HUES6 (cell line): Measurements from ENCODE around the gene STK39.

ENCODE experiments used
- H3K27ac ChIP-seq: 2 replicates; pipeline ENCODE4 v1.7.0; 2013; ENCODE audit warnings: low read depth, mild to moderate bottlenecking, low read length, inconsistent platforms
- H3K27me3 ChIP-seq: 2 replicates; pipeline ENCODE4 v1.6.1; 2013; ENCODE audit warnings: low read length; ENCODE audit not compliant: control insufficient read depth, insufficient read depth
- H3K36me3 ChIP-seq: 2 replicates; pipeline ENCODE4 v1.6.1; 2013; ENCODE audit warnings: low read length; ENCODE audit not compliant: control insufficient read depth, insufficient read depth
- H3K4me1 ChIP-seq: 2 replicates; pipeline ENCODE4 v1.6.1; 2013; ENCODE audit warnings: low read length; ENCODE audit not compliant: control insufficient read depth, insufficient read depth
- H3K4me3 ChIP-seq: 2 replicates; pipeline ENCODE4 v1.5.1; 2013; ENCODE audit warnings: low read depth, low read length
- H3K9ac ChIP-seq: one replicate; pipeline ENCODE4 v1.6.1; 2013; ENCODE audit warnings: mild to moderate bottlenecking, low read length
- H3K9me3 ChIP-seq: 2 replicates; pipeline ENCODE4 v1.6.1; 2013; ENCODE audit warnings: low read depth, low read length; ENCODE audit not compliant: control insufficient read depth, insufficient read depth

STK39 gene

GRCh38 chr2:167964650-167965413, 282.6 kb downstream of the STK39 start:
- H3K27ac ChIP-seq: no peak overlapping the region
- no peak overlapping the region for H3K9ac ChIP-seq
- H3K36me3 ChIP-seq: no peaks in the 10 kb centered on the region
- no peaks in the 10 kb centered on the region for H3K27me3 ChIP-seq
- H3K9me3 ChIP-seq: no peaks in the 10 kb centered on the region
- H3K4me3 ChIP-seq: no peak overlapping the region
- H3K4me1 ChIP-seq: peaks cover 14% of the 10 kb centered on the region

DNA sequence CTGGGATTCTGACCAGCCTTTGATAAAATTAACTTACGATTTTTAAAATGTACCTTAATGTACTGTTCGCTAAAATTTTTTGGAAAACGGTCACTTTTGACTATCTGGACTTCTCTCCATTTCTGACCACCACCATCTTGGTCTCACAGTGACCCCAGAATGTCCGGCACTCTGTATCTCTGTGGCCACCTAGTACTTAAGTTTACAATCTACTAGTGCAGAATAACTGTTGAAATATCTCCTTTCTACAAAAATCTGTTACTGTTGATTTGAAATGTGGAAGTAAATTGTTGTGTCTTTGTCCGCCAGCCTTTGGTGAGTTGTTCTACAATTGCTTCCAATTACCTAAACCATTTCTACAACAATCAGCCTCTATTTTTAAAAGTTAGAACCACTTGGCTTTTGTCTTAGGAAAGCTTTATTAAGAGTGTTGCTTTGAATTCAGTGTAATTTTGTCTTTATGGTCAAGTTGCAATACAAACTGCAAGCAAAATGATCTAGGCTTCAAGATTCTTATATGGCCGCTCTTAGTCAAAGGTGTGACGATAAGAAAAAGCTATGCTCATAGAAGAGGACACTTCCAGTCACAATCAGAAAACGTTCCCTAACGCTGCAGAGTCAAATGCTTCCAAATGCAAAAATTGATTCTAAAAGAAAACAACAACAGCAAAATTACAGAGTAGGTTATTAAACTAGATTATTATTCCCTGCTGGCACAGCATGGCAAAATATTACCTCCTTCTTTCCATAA, 283.3 kb downstream of the STK39 start:
- no peak overlapping the region for H3K9ac ChIP-seq
- H3K27ac ChIP-seq: no peak overlapping the region
- H3K9me3 ChIP-seq: no peaks in the 10 kb centered on the region
- no peak overlapping the region for H3K4me3 ChIP-seq
- no peaks in the 10 kb centered on the region for H3K36me3 ChIP-seq
- H3K27me3 ChIP-seq: no peaks in the 10 kb centered on the region
- H3K4me1 ChIP-seq: peaks cover 14% of the 10 kb centered on the region

DNA sequence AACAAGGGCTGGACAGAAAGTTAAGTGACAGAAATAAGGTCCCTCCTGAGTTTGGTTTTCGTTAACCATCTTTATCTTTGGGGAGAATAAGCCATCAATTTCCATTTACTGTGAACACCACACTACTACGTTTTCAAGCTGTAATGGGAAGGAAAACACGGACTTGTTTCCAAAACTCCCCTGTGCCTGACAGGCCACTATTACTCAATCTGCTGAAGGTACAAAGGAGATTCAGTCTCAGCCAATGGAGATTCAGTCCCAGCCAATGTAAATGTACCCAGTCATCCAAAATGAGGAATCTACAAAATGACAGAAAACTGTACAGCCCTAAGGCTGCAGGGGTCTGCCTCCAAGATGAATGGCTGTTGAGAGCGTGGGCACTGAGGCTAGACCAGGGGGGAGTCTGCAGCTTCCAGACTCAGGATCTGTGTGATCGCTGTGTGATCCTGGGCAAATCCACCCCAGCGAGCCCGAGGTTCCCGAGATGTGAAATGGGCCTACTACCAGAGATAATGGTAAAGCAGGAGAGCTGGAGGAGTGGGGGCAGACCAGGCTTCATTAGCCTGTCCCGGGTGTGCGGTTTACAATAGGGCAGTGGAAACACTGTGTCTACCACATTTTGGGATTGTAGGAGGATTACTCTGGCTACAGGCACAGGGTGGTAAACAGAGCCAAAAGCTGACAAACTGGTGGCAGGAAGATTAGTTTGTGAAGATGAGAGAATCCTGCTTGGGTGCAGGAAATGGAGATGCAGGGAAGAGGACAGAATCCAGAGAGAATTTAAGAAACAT, 284.8 kb downstream of the STK39 start:
- no peaks in the 10 kb centered on the region for H3K36me3 ChIP-seq
- H3K27me3 ChIP-seq: no peaks in the 10 kb centered on the region
- no peak overlapping the region for H3K27ac ChIP-seq
- no peak overlapping the region for H3K9ac ChIP-seq
- H3K4me1 ChIP-seq: peaks cover 14% of the 10 kb centered on the region
- no peaks in the 10 kb centered on the region for H3K9me3 ChIP-seq
- no peak overlapping the region for H3K4me3 ChIP-seq

- Histone ChIP-seq H3K9ac (no peak overlapping the region), H3K9me3 (no peaks in the 10 kb centered on the region), H3K4me3 (no peak overlapping the region), H3K27ac (no peak overlapping the region), H3K27me3 (no peaks in the 10 kb centered on the region), H3K4me1 (peaks cover 14% of the 10 kb centered on the region), H3K36me3 (no peaks in the 10 kb centered on the region)
Observed at GRCh38 chr2:167961536-167962048, 285.8 kb downstream of the STK39 start.

DNA sequence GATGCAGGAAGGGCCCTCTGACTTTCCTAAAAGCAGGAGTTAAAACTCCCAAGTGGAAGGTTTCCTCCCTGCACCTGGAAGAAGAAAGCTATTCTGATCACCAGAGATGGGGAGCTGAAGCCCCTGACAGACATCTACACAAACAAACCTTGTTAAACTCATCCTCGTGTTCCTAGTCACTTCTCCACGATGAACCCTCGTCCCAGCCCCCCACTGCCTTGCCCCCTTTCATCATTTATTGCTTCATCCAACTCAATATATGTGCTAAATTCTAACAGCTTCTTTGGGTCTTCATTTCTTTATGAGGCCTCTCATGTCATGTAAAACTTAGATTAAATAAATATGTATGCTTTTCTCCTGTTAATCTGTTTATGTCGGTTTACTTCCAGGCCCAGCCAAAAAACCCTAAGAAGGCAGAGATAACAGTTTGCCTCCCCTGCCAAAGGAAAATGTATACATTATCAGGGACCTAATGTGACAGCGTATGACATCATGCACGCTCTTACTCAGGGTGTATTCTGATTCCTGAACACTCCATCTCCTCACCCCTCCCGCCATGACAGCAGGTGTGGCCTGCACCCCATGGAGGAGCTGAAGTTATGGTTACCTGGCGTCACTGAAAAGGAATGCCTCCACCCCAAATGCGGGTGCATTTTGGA, 287.2 kb downstream of the STK39 start:
- H3K27me3 ChIP-seq: no peaks in the 10 kb centered on the region
- H3K9ac ChIP-seq: no peak overlapping the region
- no peaks in the 10 kb centered on the region for H3K36me3 ChIP-seq
- H3K4me3 ChIP-seq: no peak overlapping the region
- no peak overlapping the region for H3K27ac ChIP-seq
- peaks cover 14% of the 10 kb centered on the region for H3K4me1 ChIP-seq
- H3K9me3 ChIP-seq: no peaks in the 10 kb centered on the region

DNA sequence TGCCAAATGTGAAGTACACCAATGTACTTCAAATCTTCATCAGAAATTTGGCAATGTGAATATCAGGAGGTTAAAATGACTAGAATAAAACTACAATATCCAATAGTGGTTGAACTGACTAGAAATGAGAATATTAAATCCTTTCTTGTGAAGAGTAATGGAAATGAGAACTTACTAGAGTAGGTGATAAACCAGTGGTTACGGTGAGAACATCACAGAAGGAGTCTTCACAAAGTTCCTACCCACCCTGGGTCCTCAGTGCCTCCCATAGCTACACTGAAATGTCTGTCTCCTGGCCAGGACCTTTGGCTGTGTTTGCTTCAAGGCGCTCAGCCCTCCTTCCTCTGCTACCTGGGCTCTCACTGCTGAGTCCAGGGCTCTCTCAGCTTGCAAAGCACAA, 289.7 kb downstream of the STK39 start:
- Histone ChIP-seq H3K27me3 (no peaks in the 10 kb centered on the region), H3K36me3 (no peaks in the 10 kb centered on the region), H3K27ac (no peak overlapping the region), H3K9ac (no peak overlapping the region), H3K4me3 (no peak overlapping the region), H3K4me1 (peaks cover 14% of the 10 kb centered on the region), H3K9me3 (no peaks in the 10 kb centered on the region)

DNA sequence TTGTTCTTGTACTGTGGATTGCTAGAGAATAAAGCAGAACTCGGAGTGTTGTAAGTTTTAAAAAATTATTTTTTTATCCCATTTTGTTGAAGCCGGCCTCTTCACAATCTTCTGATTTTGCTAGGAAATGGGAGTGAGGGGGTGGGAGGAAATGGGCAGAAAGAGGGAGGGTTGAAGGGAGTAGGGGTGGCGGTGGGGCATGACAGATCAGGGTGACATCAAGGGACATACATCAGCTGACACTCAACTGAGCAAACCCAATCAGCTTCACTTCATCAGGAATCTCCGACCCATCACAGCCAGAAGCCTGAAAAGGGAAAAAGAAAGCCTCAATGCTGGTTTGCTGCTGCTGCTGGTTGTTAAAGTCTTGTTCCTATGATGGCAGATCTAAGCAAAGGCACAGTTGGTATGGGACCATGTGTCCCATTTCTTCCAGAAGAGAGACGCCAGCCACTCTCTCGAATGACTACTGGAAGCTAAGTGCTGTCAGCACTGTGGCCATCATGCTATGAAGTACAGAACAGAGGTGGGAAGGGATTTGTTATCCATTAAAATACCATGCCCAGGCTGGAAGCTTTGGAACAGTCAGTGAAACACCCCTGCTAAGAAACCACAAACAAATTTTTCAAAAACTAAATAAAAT, 292.0 kb downstream of the STK39 start:
- H3K27me3 ChIP-seq: no peaks in the 10 kb centered on the region
- H3K4me3 ChIP-seq: no peak overlapping the region
- peaks cover under 1% of the 10 kb centered on the region; the same call in 1 of the 2 replicates for H3K4me1 ChIP-seq
- H3K27ac ChIP-seq: no peak overlapping the region
- no peaks in the 10 kb centered on the region for H3K36me3 ChIP-seq
- H3K9ac ChIP-seq: no peak overlapping the region
- H3K9me3 ChIP-seq: no peaks in the 10 kb centered on the region

DNA sequence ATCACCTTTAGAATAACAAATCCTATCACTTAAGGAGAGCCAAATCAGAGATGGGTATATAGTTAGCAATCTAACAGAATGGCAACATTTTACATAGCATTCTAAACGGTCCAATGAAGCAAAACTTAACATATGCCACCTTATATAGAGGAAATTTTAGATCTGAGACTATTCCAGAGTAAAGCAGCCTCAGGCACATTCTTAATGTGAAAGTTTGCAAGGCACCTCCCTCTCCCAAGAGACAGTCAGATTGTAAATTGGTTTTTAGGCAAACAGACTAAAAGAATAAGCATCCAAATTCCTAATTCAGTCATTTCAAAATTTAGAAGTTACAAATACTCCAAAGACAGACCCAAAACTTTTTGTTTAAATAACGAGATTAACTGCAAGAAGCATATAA, 292.9 kb downstream of the STK39 start:
- no peaks in the 10 kb centered on the region for H3K36me3 ChIP-seq
- H3K4me3 ChIP-seq: no peak overlapping the region
- no peaks in the 10 kb centered on the region for H3K27me3 ChIP-seq
- no peaks in the 10 kb centered on the region for H3K9me3 ChIP-seq
- no peak overlapping the region for H3K9ac ChIP-seq
- H3K27ac ChIP-seq: no peak overlapping the region
- no peaks in the 10 kb centered on the region for H3K4me1 ChIP-seq

- no peak overlapping the region for H3K27ac ChIP-seq
- H3K36me3 ChIP-seq: no peaks in the 10 kb centered on the region
- no peaks in the 10 kb centered on the region for H3K27me3 ChIP-seq
- H3K9ac ChIP-seq: no peak overlapping the region
- no peak overlapping the region for H3K4me3 ChIP-seq
- H3K9me3 ChIP-seq: no peaks in the 10 kb centered on the region
- H3K4me1 ChIP-seq: no peaks in the 10 kb centered on the region
Observed at GRCh38 chr2:167953776-167954175, 293.6 kb downstream of the STK39 start.

DNA sequence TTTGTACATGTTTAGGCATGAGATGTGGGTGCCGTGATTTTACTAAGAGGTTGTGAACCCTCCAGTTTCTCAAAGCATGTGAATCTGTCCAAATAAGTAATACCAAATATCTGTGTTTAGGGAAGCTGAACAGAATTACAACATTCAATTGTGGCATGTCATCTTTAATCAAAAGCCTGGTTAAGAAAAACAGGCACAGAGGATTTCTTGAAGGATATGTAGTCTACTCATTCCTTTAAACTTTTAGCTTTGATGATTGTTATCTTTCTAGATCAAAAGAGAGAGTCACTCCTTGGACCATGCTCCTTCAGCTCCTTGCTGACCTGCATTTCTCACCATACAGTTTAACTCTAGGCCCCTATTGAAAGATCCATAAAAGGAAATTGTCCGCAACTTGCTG, 296.8 kb downstream of the STK39 start:
- H3K27ac ChIP-seq: no peak overlapping the region
- no peak overlapping the region for H3K9ac ChIP-seq
- H3K36me3 ChIP-seq: no peaks in the 10 kb centered on the region
- H3K27me3 ChIP-seq: no peaks in the 10 kb centered on the region
- peaks cover 13% of the 10 kb centered on the region; the same call in 1 of the 2 replicates for H3K4me1 ChIP-seq
- H3K9me3 ChIP-seq: no peaks in the 10 kb centered on the region
- no peak overlapping the region for H3K4me3 ChIP-seq
